WERI-Rb-1 (cell line): ENCODE data around the gene ADAMTS12.

ENCODE experiments used
- DNase-seq: peaks from one replicate; pipeline ENCODE4 v3.0.0-alpha.2; 2020
- H3K27ac ChIP-seq: fragments of 250-450 bp; sonication (Bioruptor Pico); 2 replicates; pipeline ENCODE4 v1.5.1; 2020; ENCODE audit warnings: mild to moderate bottlenecking, moderate library complexity
- H3K27me3 ChIP-seq: fragments of 250-450 bp; sonication (Bioruptor Pico); 2 replicates; pipeline ENCODE4 v1.5.1; 2021; ENCODE audit warnings: mild to moderate bottlenecking, low read depth, moderate library complexity; ENCODE audit not compliant: insufficient read depth, severe bottlenecking
- H3K36me3 ChIP-seq: fragments of 250-450 bp; sonication (Bioruptor Pico); 2 replicates; pipeline ENCODE4 v1.5.1; 2020; ENCODE audit warnings: mild to moderate bottlenecking, moderate library complexity
- H3K4me3 ChIP-seq: 2 replicates; pipeline ENCODE4 v1.5.1; 2011; ENCODE audit warnings: low read depth, mild to moderate bottlenecking, control low read depth, low read length
- H3K9me3 ChIP-seq: fragments of 250-450 bp; sonication (Bioruptor Pico); 2 replicates; pipeline ENCODE4 v1.5.1; 2021; ENCODE audit warnings: mild to moderate bottlenecking, moderate library complexity; ENCODE audit not compliant: severe bottlenecking
- TF ChIP-seq, protein P1 (sequence below): IDR thresholded peaks from 2 replicates; pipeline ENCODE4 v1.5.1; 2011; ENCODE audit warnings: low read depth, mild to moderate bottlenecking, control low read depth, inconsistent platforms, low read length

Gene ADAMTS12

DNA sequence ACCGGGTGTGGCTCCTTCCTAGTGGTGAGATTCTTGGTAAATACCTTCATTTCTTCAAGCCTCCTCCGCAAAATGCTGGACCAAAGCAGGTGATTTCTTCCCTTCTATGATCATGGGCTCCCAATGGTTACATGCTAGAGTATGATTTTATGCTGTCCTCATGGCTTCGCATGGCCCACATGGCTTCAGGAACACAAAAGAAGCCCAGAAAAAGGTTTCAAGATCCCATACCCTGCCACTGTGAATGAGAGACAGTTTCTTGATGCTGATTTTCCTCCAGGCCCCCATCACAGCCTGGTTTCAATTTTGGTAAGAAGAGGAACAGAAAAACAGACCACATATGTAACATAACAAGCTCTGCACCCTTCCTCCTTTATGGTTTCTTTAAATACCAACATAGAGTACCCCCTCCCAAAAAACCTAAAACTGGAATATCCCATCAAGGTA is 42.0 kb upstream of the ADAMTS12 start:
- TF ChIP-seq, protein P1, sequence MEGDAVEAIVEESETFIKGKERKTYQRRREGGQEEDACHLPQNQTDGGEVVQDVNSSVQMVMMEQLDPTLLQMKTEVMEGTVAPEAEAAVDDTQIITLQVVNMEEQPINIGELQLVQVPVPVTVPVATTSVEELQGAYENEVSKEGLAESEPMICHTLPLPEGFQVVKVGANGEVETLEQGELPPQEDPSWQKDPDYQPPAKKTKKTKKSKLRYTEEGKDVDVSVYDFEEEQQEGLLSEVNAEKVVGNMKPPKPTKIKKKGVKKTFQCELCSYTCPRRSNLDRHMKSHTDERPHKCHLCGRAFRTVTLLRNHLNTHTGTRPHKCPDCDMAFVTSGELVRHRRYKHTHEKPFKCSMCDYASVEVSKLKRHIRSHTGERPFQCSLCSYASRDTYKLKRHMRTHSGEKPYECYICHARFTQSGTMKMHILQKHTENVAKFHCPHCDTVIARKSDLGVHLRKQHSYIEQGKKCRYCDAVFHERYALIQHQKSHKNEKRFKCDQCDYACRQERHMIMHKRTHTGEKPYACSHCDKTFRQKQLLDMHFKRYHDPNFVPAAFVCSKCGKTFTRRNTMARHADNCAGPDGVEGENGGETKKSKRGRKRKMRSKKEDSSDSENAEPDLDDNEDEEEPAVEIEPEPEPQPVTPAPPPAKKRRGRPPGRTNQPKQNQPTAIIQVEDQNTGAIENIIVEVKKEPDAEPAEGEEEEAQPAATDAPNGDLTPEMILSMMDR = no peak
- no peak for DNase-seq
- peaks cover 100% of the 10 kb centered on the region for H3K27me3 ChIP-seq
- no peak overlapping the region for H3K4me3 ChIP-seq
- no peak overlapping the region for H3K27ac ChIP-seq
- peaks cover 14% of the 10 kb centered on the region for H3K9me3 ChIP-seq
- no peaks in the 10 kb centered on the region for H3K36me3 ChIP-seq

DNA sequence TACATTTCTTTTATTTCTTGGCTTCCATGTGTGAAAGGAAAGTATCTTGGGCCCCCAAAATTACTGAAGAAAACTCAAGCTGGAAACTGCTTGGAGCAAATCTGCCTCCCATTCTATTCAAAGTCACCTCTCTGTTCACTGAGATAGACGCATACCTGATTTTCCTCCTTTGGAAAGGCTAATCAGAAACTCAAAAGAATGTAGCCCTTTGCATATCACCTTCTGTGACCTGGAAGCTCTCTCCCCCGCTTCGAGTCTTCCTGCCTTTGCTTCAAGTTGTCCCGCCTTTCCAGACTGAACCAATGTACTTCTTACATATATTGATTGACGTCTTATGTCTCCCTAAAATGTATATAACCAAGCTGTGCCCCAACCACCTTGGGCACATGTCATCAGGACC is 39.3 kb upstream of the ADAMTS12 start:
- TF ChIP-seq, protein P1 = no peak
- Histone ChIP-seq H3K27ac (no peak overlapping the region), H3K9me3 (no peaks in the 10 kb centered on the region)

DNA sequence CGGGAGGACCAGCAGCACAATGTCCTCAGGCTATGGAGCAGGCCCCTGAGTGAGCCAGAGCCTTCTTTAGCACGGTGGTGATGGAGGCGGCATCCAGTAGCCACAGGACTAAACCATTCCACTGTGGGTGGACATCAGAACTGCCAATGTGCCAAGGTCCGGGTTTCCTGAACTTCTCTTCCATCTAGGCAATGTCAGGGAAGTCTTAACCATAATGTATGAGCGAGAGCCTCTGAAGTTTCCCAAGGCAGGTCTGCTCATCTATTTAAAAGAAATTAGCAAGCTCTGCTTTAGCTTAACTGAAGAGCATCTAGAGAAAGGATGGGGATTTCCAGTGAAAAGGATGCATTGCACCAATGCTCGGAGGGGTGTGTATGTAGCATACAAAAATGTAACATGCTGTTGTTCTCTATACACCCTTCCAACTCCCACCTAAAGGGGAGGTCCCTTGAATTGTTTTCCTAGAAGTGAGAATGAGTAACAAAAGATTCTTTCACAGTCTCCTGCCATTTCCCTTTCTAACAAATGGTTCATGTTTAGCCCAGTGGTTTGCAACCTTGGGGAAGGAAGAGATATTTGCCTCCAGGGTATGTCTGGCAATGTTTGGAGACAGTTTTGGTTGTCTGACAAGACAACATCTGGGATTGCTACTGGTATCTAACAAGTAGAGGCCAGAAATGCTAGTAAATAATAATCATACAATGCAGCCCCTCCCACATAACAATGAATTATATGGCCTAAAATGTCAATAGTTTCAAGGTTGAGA is 38.3 kb upstream of the ADAMTS12 start:
- TF ChIP-seq, protein P1 = no peak
- H3K36me3 ChIP-seq = no peaks in the 10 kb centered on the region
- H3K27ac ChIP-seq = no peak overlapping the region
- H3K4me3 ChIP-seq = no peak overlapping the region
- peaks cover 86% of the 10 kb centered on the region for H3K27me3 ChIP-seq
- no peaks in the 10 kb centered on the region for H3K9me3 ChIP-seq
- DNase-seq = no peak

More for the DNA sequence above, 39.3 kb upstream of the ADAMTS12 start:
- no peak for DNase-seq
- no peaks in the 10 kb centered on the region for H3K36me3 ChIP-seq
- peaks cover 92% of the 10 kb centered on the region for H3K27me3 ChIP-seq
- no peak overlapping the region for H3K4me3 ChIP-seq

DNA sequence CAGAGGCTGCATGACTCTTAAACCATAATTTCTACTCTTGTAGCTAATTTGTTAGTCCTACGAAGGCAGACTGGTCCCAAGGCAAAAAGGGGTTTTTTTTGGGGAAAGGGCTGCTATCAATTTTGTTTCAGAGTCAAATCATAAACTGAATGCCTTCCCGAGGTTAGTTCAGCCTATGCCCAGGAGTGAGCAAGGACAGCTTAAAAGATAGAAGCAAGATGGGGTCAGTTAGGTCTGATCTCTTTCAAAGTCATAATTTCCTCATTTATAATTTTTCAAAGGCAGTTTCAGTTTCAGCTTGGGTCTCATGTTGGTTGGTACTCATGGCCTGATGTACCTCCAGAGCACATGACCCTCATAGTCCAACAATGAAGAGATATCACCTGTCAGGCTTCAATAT is 36.5 kb upstream of the ADAMTS12 start:
- no peak overlapping the region for H3K4me3 ChIP-seq
- peaks cover 84% of the 10 kb centered on the region for H3K27me3 ChIP-seq
- TF ChIP-seq, protein P1 = no peak
- no peak overlapping the region for H3K27ac ChIP-seq
- H3K36me3 ChIP-seq = no peaks in the 10 kb centered on the region
- DNase-seq = no peak
- no peaks in the 10 kb centered on the region for H3K9me3 ChIP-seq

DNA sequence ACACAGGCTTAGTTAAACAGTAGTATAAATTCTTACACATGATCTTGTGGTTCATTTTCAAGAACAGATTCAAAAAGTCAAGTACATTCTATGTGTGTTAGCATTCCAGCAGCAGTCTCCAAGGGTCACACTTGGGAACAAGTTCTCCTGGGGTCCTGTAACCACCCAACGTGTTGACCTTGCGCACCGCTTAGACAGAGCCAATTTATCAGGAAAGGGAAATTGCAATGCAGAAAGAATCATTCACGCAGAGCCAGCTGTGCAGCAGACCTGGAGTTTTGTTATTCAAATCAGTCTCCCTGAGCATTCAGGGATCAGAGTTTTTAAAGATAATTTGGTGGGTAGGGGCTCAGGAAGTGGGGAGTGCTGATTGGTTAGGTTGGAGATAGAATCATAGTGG is 35.9 kb upstream of the ADAMTS12 start:
- TF ChIP-seq, protein P1 = no peak
- Histone ChIP-seq H3K4me3 (no peak overlapping the region), H3K27ac (no peak overlapping the region), H3K27me3 (peaks cover 83% of the 10 kb centered on the region), H3K36me3 (no peaks in the 10 kb centered on the region), H3K9me3 (no peaks in the 10 kb centered on the region)
- no peak for DNase-seq

DNA sequence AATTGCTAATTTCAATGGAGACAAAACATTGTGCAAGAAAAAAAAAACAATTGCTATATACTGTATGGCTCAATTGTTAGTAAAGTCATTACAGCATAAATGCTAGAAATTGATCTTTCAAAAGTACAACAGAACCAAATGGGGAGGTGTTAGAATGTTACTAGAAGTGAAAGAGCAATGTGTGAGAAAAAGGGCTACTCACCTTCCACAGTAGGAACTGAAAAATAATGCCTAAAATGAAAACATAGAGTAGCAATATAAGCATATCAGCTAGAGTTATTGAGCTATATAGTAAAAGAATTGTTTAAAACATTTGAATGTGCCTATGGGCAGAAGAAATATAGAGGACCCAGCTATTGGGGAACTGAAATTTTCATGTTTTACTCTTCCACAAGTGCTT is 33.5 kb upstream of the ADAMTS12 start:
- TF ChIP-seq, protein P1 = no peak
- Histone ChIP-seq H3K4me3 (no peak overlapping the region), H3K27ac (no peak overlapping the region), H3K27me3 (peaks cover 73% of the 10 kb centered on the region), H3K9me3 (no peaks in the 10 kb centered on the region), H3K36me3 (no peaks in the 10 kb centered on the region)
- DNase-seq = no peak
